Measurements from ENCODE around the gene RBBP6. TPM values are rescaled to one million over a fixed set of nuclear protein-coding genes. Genes with fewer than 3 reads are reported as not detected.

RBBP6 gene
- total RNA-seq, 4 donors from 2014 or later = 25.0 to 56.0 (median 53.0) TPM

DNA sequence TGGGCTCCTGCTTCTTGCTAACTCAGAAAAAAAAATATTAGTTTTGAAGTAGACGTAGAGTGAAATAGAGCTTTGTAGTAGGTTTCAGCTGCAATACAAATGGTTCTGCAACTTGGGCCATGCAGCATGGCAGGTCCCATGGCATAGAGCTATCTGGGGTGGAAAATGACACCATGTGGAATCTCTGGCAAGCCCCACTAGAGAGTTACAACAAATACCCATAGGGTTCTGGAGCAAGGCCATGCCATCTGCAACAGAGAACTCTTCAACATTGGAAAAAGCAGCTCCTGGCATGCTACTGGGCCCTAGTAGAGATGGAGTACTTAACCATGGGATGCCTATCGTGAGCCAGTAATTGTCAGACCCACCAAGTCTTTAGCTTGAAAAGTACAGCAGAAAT, 25.3 kb upstream of the RBBP6 start:
- H3K36me3 ChIP-seq = no peaks in the 10 kb centered on the region
- WGBS, 2 donors = 82 to 88% methylated on average over 2 of the region's 2 CpGs
- intact Hi-C loops (cut with DNase I) = no loop called here

DNA sequence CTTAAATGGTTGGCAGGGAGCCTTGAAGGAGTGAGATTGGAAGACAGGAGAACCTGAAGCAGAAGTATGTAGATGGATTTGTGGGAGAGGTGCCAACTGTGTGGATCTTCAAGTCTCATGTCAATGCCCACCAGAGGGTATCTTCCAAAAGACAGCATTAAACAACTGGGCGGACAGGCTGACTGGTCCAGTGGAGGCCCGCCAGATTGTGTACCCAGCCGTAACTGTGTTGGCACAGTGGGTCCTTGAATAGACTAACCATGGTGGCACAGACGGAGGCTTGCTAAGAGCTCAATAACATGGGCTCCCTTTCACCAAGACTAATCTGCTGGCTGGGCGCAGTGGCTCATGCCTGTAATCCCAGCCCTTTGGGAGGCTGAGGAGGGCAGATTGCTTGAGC, 24.2 kb upstream of the RBBP6 start:
- no peak overlapping the region for H3K4me3 ChIP-seq
- no peak for DNase-seq

More for the DNA sequence above, 25.3 kb upstream of the RBBP6 start:
- H3K4me3 ChIP-seq = no peak overlapping the region
- DNase-seq = no peak
- no peak overlapping the region for H3K27ac ChIP-seq
- peaks cover 0 to 5% (median 4%) of the 10 kb centered on the region in 3 donors for H3K4me1 ChIP-seq
- no peak for TF ChIP-seq POLR2A (IDR thresholded peaks at IDR 0.05)
- TF ChIP-seq, protein P1, sequence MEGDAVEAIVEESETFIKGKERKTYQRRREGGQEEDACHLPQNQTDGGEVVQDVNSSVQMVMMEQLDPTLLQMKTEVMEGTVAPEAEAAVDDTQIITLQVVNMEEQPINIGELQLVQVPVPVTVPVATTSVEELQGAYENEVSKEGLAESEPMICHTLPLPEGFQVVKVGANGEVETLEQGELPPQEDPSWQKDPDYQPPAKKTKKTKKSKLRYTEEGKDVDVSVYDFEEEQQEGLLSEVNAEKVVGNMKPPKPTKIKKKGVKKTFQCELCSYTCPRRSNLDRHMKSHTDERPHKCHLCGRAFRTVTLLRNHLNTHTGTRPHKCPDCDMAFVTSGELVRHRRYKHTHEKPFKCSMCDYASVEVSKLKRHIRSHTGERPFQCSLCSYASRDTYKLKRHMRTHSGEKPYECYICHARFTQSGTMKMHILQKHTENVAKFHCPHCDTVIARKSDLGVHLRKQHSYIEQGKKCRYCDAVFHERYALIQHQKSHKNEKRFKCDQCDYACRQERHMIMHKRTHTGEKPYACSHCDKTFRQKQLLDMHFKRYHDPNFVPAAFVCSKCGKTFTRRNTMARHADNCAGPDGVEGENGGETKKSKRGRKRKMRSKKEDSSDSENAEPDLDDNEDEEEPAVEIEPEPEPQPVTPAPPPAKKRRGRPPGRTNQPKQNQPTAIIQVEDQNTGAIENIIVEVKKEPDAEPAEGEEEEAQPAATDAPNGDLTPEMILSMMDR (IDR thresholded peaks at IDR 0.05) = no peak
- no peaks in the 10 kb centered on the region for H3K27me3 ChIP-seq
- no peaks in the 10 kb centered on the region for H3K9me3 ChIP-seq

DNA sequence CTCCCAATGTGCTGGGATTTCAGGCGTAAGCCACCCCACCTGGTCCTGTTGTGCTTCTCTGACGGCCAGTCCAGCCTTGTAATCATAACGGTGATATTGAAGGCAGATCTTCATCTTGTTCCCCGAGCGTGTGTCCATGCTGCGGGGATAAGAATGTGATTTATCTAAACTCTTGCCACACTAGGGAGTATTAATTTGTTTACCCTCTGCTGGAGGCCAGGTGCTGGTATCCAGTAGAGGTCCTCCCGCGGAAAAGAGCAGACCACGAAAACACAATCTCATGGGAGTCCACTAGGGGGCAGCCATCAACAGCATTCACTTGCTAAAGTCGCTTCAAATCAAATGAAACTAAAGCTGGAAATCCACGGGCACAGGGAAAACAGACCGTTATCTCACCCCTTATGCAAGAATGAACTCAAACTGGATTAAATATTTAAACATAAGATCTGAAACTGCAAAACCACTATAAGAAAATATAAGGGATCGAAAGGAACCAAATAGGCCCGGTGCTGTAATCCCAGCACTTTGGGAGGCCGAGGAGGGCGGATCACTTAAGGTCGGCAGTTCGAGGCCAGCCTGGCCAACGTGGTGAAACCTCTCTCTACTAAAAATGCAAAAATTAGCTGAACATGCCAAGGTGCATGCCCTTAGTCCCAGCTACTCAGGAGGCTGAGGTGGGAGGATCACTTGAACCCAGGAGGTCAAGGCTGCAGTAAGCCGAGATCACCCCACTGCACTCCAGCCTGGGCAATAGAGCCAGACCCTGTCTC, 22.3 kb upstream of the RBBP6 start:
- peak overlapping the region in 1 of 4 donors; percentile 6 for H3K27ac ChIP-seq

More for the DNA sequence above, 24.2 kb upstream of the RBBP6 start:
- Histone ChIP-seq H3K27me3 (no peaks in the 10 kb centered on the region), H3K9me3 (no peaks in the 10 kb centered on the region), H3K27ac (no peak overlapping the region), H3K36me3 (no peaks in the 10 kb centered on the region), H3K4me1 (peaks cover 0 to 5% (median 4%) of the 10 kb centered on the region in 3 donors)
- 80 to 90% methylated on average over 4 to 5 of the region's 5 CpGs for WGBS, 2 donors
- no peak for TF ChIP-seq POLR2A (IDR thresholded peaks at IDR 0.05)
- TF ChIP-seq, protein P1 (IDR thresholded peaks at IDR 0.05) = no peak
- intact Hi-C loops (cut with DNase I) = no loop called here

DNA sequence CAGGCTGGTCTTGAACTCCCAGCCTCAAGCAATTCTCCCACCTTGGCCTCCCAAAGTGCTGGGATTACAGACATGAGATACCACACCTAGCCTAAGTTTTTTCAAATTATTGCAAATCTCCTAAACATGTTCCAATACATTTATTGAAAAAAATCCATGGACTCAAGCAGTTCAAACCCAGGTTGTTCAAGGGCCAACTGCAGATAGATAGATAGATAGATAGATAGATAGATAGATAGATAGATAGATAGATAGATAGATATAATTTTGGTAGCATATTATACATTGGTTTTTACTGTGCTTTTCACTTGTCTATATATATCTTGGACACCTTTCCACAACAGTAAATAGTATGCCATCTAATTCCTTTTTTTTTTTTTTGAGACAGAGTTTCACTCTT, 20.9 kb upstream of the RBBP6 start:
- H3K4me1 ChIP-seq = peaks cover 0 to 5% (median 4%) of the 10 kb centered on the region in 3 donors
- DNase-seq = no peak
- no peak overlapping the region for H3K4me3 ChIP-seq
- H3K36me3 ChIP-seq = no peaks in the 10 kb centered on the region
- no peak overlapping the region for H3K27ac ChIP-seq
- intact Hi-C loops (cut with DNase I) = no loop called here
- no peaks in the 10 kb centered on the region for H3K9me3 ChIP-seq
- H3K27me3 ChIP-seq = no peaks in the 10 kb centered on the region
- TF ChIP-seq POLR2A (IDR thresholded peaks at IDR 0.05) = no peak
- TF ChIP-seq, protein P1 (IDR thresholded peaks at IDR 0.05) = no peak

More for the DNA sequence above, 22.3 kb upstream of the RBBP6 start:
- H3K27me3 ChIP-seq = no peaks in the 10 kb centered on the region
- WGBS, 2 donors = 31 to 36% methylated on average over 16 to 20 of the region's 20 CpGs
- TF ChIP-seq, protein P1 (IDR thresholded peaks at IDR 0.05) = peak; percentile 69 to 86 (median 78)
- TF ChIP-seq POLR2A (IDR thresholded peaks at IDR 0.05) = no peak
- peak overlapping the region in 1 of 4 donors; percentile 47 for H3K4me3 ChIP-seq
- H3K36me3 ChIP-seq = no peaks in the 10 kb centered on the region
- no peaks in the 10 kb centered on the region for H3K9me3 ChIP-seq
- DNase-seq = no peak
- intact Hi-C loops (cut with DNase I) = no loop called here
- peaks cover 0 to 5% (median 4%) of the 10 kb centered on the region in 3 donors for H3K4me1 ChIP-seq

DNA sequence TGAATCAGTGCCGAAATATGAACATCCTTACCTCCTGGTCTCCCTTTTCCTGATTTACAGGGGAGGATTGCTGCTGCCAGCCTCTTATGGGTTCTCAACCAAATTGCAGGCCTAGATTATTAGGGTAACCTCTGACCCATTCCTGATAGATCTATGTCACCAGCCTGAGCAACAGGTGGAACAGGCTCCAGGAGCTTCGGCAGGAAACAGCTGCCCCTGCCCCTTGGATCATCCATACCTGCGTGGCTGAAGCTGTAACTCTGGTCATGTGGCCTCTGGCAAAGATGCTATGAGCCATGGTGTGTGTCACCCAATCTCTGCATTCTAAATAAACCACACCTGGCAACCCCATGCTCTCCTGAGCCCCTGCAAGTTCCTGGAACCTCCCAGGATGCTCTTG, 18.4 kb upstream of the RBBP6 start:
- DNase-seq = no peak
- Histone ChIP-seq H3K27me3 (no peaks in the 10 kb centered on the region), H3K9me3 (no peaks in the 10 kb centered on the region), H3K27ac (no peak overlapping the region), H3K4me3 (no peak overlapping the region), H3K4me1 (peaks cover 0 to 10% (median 4%) of the 10 kb centered on the region in 3 donors), H3K36me3 (no peaks in the 10 kb centered on the region)
- intact Hi-C loops (cut with DNase I) = no loop called here
- TF ChIP-seq POLR2A (IDR thresholded peaks at IDR 0.05) = no peak
- WGBS, 2 donors = 79 to 100% methylated on average over 1 to 2 of the region's 3 CpGs

Data from esophagus squamous epithelium (tissue), 5 donors.